Upper lobe of right lung (tissue), 1 donor: ENCODE measurements around the gene CPD. TPM values are rescaled to one million over a fixed set of nuclear protein-coding genes. Genes with fewer than 3 reads are reported as not detected.
"Not testable (repeated sequence)": the region's sequence is repeated elsewhere in the genome, so short reads cannot be mapped to it uniquely, and the experiment has no call there.

Experiments used
- ATAC-seq: fragments of 200-7000 bp; cut with Tn5 transposase; one replicate; pipeline ENCODE4 v1.9.1; 2020; ENCODE audit warnings: mild to moderate bottlenecking, moderate library complexity
- DNase-seq: peaks from one replicate; pipeline ENCODE4 v3.0.0-alpha.2; 2020
- H3K27ac ChIP-seq: fragments of 200-600 bp; one replicate; pipeline ENCODE4 v1.8.0; 2022
- H3K27me3 ChIP-seq: fragments of 200-600 bp; one replicate; pipeline ENCODE4 v1.8.0; 2022; ENCODE audit warnings: mild to moderate bottlenecking
- H3K36me3 ChIP-seq: fragments of 200-600 bp; one replicate; pipeline ENCODE4 v1.8.0; 2022
- H3K4me1 ChIP-seq: fragments of 200-600 bp; one replicate; pipeline ENCODE4 v1.8.0; 2022
- H3K4me3 ChIP-seq: fragments of 200-600 bp; one replicate; pipeline ENCODE4 v1.8.0; 2022; ENCODE audit warnings: mild to moderate bottlenecking
- H3K9me3 ChIP-seq: fragments of 200-600 bp; one replicate; pipeline ENCODE4 v1.8.0; 2022
- intact Hi-C: fragments of 100-400 bp; cut with DNase I; formaldehyde crosslinking; loops from one replicate; pipeline ENCODE4 v1.11.0; 2022
- total RNA-seq: library from RNA; stranded (reverse); fragmentation: NEBNext Ultra II Directional; extraction: Animal tissue kit (Norgen Biotek cat#: 25700); gene quantifications from one replicate; pipeline ENCODE4 v1.2.1, GENCODE V29; 2021
- TF ChIP-seq, protein P1 (sequence below): fragments of 200-600 bp; IDR thresholded peaks from one replicate; pipeline ENCODE4 v1.8.0; 2022; ENCODE audit warnings: antibody characterized with exemption
- donor health status: DM: no; HTN: yes; CAD: no; lungs with severe emphysema.

Gene CPD
- total RNA-seq, 1 donor from 2014 or later = 75.3 TPM

- H3K4me3 ChIP-seq = no peak overlapping the region
- H3K36me3 ChIP-seq = no peaks in the 10 kb centered on the region
- H3K27me3 ChIP-seq = no peaks in the 10 kb centered on the region
- no peak overlapping the region for H3K27ac ChIP-seq
- TF ChIP-seq, protein P1, sequence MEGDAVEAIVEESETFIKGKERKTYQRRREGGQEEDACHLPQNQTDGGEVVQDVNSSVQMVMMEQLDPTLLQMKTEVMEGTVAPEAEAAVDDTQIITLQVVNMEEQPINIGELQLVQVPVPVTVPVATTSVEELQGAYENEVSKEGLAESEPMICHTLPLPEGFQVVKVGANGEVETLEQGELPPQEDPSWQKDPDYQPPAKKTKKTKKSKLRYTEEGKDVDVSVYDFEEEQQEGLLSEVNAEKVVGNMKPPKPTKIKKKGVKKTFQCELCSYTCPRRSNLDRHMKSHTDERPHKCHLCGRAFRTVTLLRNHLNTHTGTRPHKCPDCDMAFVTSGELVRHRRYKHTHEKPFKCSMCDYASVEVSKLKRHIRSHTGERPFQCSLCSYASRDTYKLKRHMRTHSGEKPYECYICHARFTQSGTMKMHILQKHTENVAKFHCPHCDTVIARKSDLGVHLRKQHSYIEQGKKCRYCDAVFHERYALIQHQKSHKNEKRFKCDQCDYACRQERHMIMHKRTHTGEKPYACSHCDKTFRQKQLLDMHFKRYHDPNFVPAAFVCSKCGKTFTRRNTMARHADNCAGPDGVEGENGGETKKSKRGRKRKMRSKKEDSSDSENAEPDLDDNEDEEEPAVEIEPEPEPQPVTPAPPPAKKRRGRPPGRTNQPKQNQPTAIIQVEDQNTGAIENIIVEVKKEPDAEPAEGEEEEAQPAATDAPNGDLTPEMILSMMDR = no peak
- ATAC-seq (no peak), DNase-seq (no peak)
- no peaks in the 10 kb centered on the region for H3K9me3 ChIP-seq
- H3K4me1 ChIP-seq = peaks cover 18% of the 10 kb centered on the region
- intact Hi-C loops = no loop called here
Measured at GRCh38 chr17:30337393-30337999, 41.2 kb upstream of the CPD start.

GRCh38 chr17:30339086-30339485 is 39.6 kb upstream of the CPD start:
- Histone ChIP-seq H3K27ac (no peak overlapping the region), H3K27me3 (no peaks in the 10 kb centered on the region), H3K36me3 (no peaks in the 10 kb centered on the region), H3K4me1 (peaks cover 22% of the 10 kb centered on the region), H3K9me3 (no peaks in the 10 kb centered on the region), H3K4me3 (no peak overlapping the region)
- no peak for ATAC-seq
- intact Hi-C loops = no loop called here
- DNase-seq = no peak
- TF ChIP-seq, protein P1 = no peak

DNA sequence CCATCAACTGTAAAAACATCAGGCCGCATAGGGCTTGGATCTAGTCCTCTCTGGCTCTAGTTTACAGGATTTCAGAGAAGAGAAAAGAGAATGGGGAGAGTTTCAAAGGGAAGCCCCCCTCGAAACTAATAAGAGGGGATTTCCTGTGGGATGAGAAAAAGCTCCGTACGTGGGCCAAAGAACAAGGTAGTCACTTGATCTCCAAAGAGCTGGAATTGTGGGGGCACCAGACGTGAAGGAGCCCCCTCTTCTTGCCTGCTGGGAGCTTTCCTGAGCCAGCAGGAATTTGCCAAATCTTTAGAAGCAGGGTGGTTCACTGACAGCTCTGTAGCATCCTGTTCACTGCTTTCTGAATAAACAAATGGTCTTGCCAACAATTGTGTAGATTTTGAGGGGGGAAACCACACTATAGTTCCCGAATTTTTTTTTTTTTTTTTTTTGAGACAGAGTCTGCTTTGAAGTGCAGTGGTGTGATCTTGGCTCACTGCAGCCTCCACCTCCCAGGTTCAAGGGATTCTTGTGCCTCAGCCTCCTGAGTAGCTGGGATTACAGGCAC is 37.8 kb upstream of the CPD start:
- ATAC-seq (no peak), DNase-seq (no peak)
- H3K9me3 ChIP-seq = no peaks in the 10 kb centered on the region
- H3K4me3 ChIP-seq = no peak overlapping the region
- intact Hi-C loops = no loop called here
- peak overlapping the region; percentile 76 for H3K27ac ChIP-seq
- H3K36me3 ChIP-seq = no peaks in the 10 kb centered on the region
- H3K27me3 ChIP-seq = no peaks in the 10 kb centered on the region
- H3K4me1 ChIP-seq = peaks cover 40% of the 10 kb centered on the region
- TF ChIP-seq, protein P1 = no peak

DNA sequence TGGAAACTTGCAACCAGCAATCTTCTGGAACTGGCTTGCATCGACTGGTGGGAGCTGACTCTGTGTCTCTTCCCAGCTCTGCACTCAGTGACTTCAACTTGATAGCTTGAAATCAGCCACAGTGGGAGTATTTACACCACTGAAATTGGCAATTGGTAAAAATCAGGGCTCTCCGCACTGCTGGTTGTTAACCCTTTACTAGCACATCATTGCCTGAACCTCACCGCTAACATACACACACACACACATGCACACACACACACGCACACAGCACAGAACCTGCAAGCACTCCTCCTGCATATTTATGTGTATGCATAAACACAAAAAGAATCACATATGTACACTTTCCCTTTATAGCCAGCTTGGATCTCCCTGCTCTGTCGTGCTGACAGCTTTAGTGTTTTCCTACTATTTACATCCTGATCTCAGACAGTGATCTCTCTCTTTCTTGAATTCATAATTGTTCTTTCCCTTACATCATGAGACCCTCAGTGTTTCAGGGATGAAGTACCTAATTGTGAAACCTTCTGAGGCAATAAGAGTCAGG is 37.0 kb upstream of the CPD start:
- Histone ChIP-seq H3K36me3 (no peaks in the 10 kb centered on the region), H3K9me3 (no peaks in the 10 kb centered on the region), H3K4me3 (no peak overlapping the region), H3K27me3 (no peaks in the 10 kb centered on the region), H3K27ac (peak overlapping the region; percentile 76), H3K4me1 (peaks cover 43% of the 10 kb centered on the region)
- ATAC-seq (no peak), DNase-seq (no peak)
- TF ChIP-seq, protein P1 = no peak
- intact Hi-C loops = no loop called here

DNA sequence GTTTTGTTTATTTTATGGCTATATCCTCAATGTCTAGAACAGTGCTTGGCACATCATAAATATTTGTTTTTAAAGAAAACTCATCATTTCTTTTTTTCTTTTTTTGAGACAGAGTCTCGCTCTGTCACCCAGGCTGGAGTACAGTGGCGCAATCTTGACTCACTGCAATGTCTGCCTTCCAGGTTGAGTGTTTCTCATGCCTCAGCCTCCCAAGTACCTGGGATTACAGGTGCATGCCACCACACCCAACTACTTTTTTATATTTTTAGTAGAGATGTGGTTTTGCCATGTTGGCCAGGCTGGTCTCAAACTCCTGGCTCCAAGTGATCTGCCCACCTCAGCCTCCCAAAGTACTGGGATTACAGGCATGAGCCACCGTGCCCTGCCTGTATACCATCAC is 35.5 kb upstream of the CPD start:
- H3K36me3 ChIP-seq = not testable (repeated sequence)

DNA sequence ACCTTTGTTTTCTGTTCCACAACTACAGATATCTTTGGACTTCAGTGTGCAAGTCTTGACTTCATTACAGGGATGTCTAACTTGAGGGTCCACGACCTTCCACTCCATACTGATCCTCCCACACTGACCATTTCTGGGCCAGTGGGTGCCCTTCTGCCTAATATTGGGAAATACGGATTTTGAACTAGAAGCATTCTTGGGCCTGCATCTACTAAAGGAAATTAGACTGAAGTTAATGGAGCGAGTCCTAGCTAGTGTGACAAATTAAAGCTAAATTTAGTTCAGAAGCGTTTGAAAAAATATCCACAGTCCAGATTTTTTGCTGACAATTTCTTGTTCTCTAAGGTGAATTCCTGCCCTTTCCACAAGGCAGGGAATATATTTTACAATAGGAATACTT is 34.9 kb upstream of the CPD start:
- intact Hi-C loops = no loop called here
- peak overlapping the region; percentile 75 for H3K27ac ChIP-seq
- DNase-seq (no peak), ATAC-seq (no peak)
- H3K4me1 ChIP-seq = peaks cover 43% of the 10 kb centered on the region
- H3K9me3 ChIP-seq = no peaks in the 10 kb centered on the region
- no peaks in the 10 kb centered on the region for H3K36me3 ChIP-seq
- TF ChIP-seq, protein P1 = no peak
- H3K27me3 ChIP-seq = no peaks in the 10 kb centered on the region
- no peak overlapping the region for H3K4me3 ChIP-seq

More for the DNA sequence above, 35.5 kb upstream of the CPD start:
- DNase-seq, H3K27ac ChIP-seq, H3K9me3 ChIP-seq, H3K27me3 ChIP-seq, ATAC-seq, intact Hi-C loops, H3K4me3 ChIP-seq: not testable (repeated sequence)
- H3K4me1 ChIP-seq = peaks cover 43% of the 10 kb centered on the region
